IMR-90 (cell line): ENCODE data around the gene ME3. TPM values are rescaled to one million over a fixed set of nuclear protein-coding genes. Genes with fewer than 3 reads are reported as not detected.

ENCODE experiments used
- ATAC-seq: fragments of 200-7000 bp; cut with Tn5 transposase; 2 replicates; pipeline ENCODE4 v1.9.1; 2020; ENCODE audit warnings: low read depth, mild to moderate bottlenecking, moderate library complexity
- BruUV-seq: library from RNA; stranded (reverse); fragments of 400-500 nt; replicated peaks from 2 replicates; lab custom pipeline; 2021; lab: Mats Ljungman, UMichigan
- CTCF ChIA-PET: fragments of 300-600 bp; formaldehyde crosslinking; extraction: SDS; loops from one replicate; lab custom pipeline; 2021; ENCODE audit warnings: antibody characterized with exemption; lab: Yijun Ruan, JAX
- POLR2A ChIA-PET: fragments of 300-600 bp; sonication (Branson Sonifier 250); formaldehyde crosslinking; loops from one replicate; lab custom pipeline; 2022; ENCODE audit warnings: antibody characterized with exemption; ENCODE audit not compliant: unreplicated experiment; lab: Charles Lee
- DNase-seq: peaks from one replicate; pipeline ENCODE4 v3.0.0; 2013
- H2AFZ ChIP-seq: replicated peaks from 2 replicates; pipeline ENCODE3; 2013; ENCODE audit warnings: low read length, mild to moderate bottlenecking; ENCODE audit not compliant: poor library complexity
- H2AK5ac ChIP-seq: 2 replicates; pipeline ENCODE4 v1.6.1; 2013; ENCODE audit warnings: low read depth, low read length, inconsistent platforms
- H2AK9ac ChIP-seq: replicated peaks from 2 replicates; pipeline ENCODE3; 2013; ENCODE audit warnings: mild to moderate bottlenecking, low read depth, low read length, moderate library complexity; ENCODE audit not compliant: poor library complexity
- H2BK120ac ChIP-seq: 2 replicates; pipeline ENCODE4 v1.6.1; 2013; ENCODE audit warnings: low read depth, low read length, inconsistent platforms
- H2BK15ac ChIP-seq: 3 replicates; pipeline ENCODE4 v1.6.1; 2013; ENCODE audit warnings: low read depth, low read length, inconsistent platforms
- H2BK20ac ChIP-seq: 2 replicates; pipeline ENCODE4 v1.6.1; 2013; ENCODE audit warnings: low read depth, mild to moderate bottlenecking, inconsistent platforms, low read length, moderate library complexity
- H2BK5ac ChIP-seq: 2 replicates; pipeline ENCODE4 v1.6.1; 2013; ENCODE audit warnings: mild to moderate bottlenecking, low read depth, low read length, inconsistent platforms; ENCODE audit not compliant: poor library complexity, severe bottlenecking
- H3K14ac ChIP-seq: replicated peaks from 2 replicates; pipeline ENCODE4 v1.6.1; 2013; ENCODE audit warnings: low read depth, low read length, inconsistent platforms
- H3K18ac ChIP-seq: 2 replicates; pipeline ENCODE4 v1.6.1; 2013; ENCODE audit warnings: low read depth, low read length, control low read depth
- H3K23ac ChIP-seq: 2 replicates; pipeline ENCODE4 v1.6.1; 2013; ENCODE audit warnings: low read depth, low read length, inconsistent platforms
- H3K27ac ChIP-seq: 2 replicates; pipeline ENCODE4 v1.5.1; 2013; ENCODE audit warnings: mild to moderate bottlenecking, control low read depth, low read length; ENCODE audit not compliant: insufficient read depth
- H3K27me3 ChIP-seq: 2 replicates; pipeline ENCODE4 v1.6.1; 2013; ENCODE audit warnings: low read length; ENCODE audit not compliant: control insufficient read depth, insufficient read depth
- H3K36me3 ChIP-seq: 2 replicates; pipeline ENCODE4 v1.6.1; 2013; ENCODE audit warnings: low read length, mixed read lengths; ENCODE audit not compliant: control insufficient read depth, insufficient read depth
- H3K4ac ChIP-seq: 2 replicates; pipeline ENCODE4 v1.6.1; 2013; ENCODE audit warnings: low read depth, low read length, inconsistent platforms
- H3K4me1 ChIP-seq: 2 replicates; pipeline ENCODE4 v1.6.1; 2013; ENCODE audit warnings: low read length, mixed read lengths; ENCODE audit not compliant: control insufficient read depth, insufficient read depth
- H3K4me2 ChIP-seq: 2 replicates; pipeline ENCODE4 v1.6.1; 2013; ENCODE audit warnings: low read depth, mild to moderate bottlenecking, control low read depth, low read length, moderate library complexity
- H3K4me3 ChIP-seq: 2 replicates; pipeline ENCODE4 v1.5.1; 2013; ENCODE audit warnings: low read depth, mild to moderate bottlenecking, control low read depth, low read length, moderate library complexity; ENCODE audit not compliant: insufficient read depth
- H3K56ac ChIP-seq: 2 replicates; pipeline ENCODE4 v1.6.1; 2013; ENCODE audit warnings: low read length, inconsistent platforms; ENCODE audit not compliant: insufficient read depth; ENCODE audit errors: extremely low read depth
- H3K79me1 ChIP-seq, 2 experiments: 2 replicates each; pipeline ENCODE4 v1.6.1; 2013; ENCODE audit warnings: low read length in 2 of 2, inconsistent platforms in 1 of 2, low read depth in 1 of 2
- H3K9ac ChIP-seq: 2 replicates; pipeline ENCODE4 v1.6.1; 2013; ENCODE audit warnings: low read depth, low read length, control low read depth
- H3K9me1 ChIP-seq: 2 replicates; pipeline ENCODE4 v1.6.1; 2013; ENCODE audit warnings: low read length, inconsistent platforms; ENCODE audit not compliant: insufficient read depth
- H3K9me3 ChIP-seq: 2 replicates; pipeline ENCODE4 v1.6.1; 2013; ENCODE audit warnings: low read length; ENCODE audit not compliant: control insufficient read depth, insufficient read depth
- H4K20me1 ChIP-seq: 2 replicates; pipeline ENCODE4 v1.6.1; 2013; ENCODE audit warnings: low read length, inconsistent platforms; ENCODE audit not compliant: insufficient read depth
- H4K5ac ChIP-seq: 2 replicates; pipeline ENCODE4 v1.6.1; 2013; ENCODE audit warnings: mild to moderate bottlenecking, low read depth, low read length, control low read depth
- H4K8ac ChIP-seq, 2 experiments: 2 replicates each; pipeline ENCODE4 v1.6.1; 2013; ENCODE audit warnings: low read depth in 2 of 2, low read length in 2 of 2, control low read depth in 1 of 2, inconsistent platforms in 1 of 2
- H4K91ac ChIP-seq: 2 replicates; pipeline ENCODE4 v1.6.1; 2013; ENCODE audit warnings: low read depth, low read length, inconsistent platforms; ENCODE audit not compliant: insufficient read depth
- CEBPB ChIP-seq: IDR thresholded peaks from 2 replicates; pipeline ENCODE4 v1.6.1; 2012; ENCODE audit warnings: low read depth, low read length, improper control_type of control experiment
- FOS ChIP-seq: fragments of 150-350 bp; IDR thresholded peaks from 2 replicates; pipeline ENCODE4 v1.6.1; 2016; ENCODE audit warnings: low read depth, low read length
- NFE2L2 ChIP-seq: fragments of 150-350 bp; IDR thresholded peaks from 2 replicates; pipeline ENCODE4 v1.6.1; 2016; ENCODE audit warnings: low read depth, mild to moderate bottlenecking, low read length
- RCOR1 ChIP-seq: IDR thresholded peaks from 2 replicates; pipeline ENCODE4 v1.6.1; 2012; ENCODE audit warnings: mild to moderate bottlenecking, low read length, improper control_type of control experiment; ENCODE audit not compliant: insufficient replicate concordance
- WGBS, 2 experiments: methylation state at CpG; one replicate each; pipeline versions ENCODE4 v1.1.5 to v1.1.7; 2013; ENCODE audit warnings: missing lambda C conversion rate in 2 of 2; ENCODE audit not compliant: insufficient read length in 1 of 2; ENCODE audit errors: extremely low coverage in 2 of 2; 5-methylcytosine and 5-hydroxymethylcytosine counted together
- dilution Hi-C: fragments of 300-500 bp; cut with HindIII; formaldehyde crosslinking; loops from one replicate; pipeline ENCODE4 v1.14.3; 2018; ENCODE audit warnings: low sequenced_read_pairs; ENCODE audit not compliant: unreplicated experiment
- in situ Hi-C: fragments of 300-500 bp; cut with MboI; formaldehyde crosslinking; loops from 3 replicates; pipeline ENCODE4 v1.14.3; 2019; ENCODE audit warnings: low sequenced_read_pairs, inconsistent platforms, mixed read lengths
- intact Hi-C: fragments of 100-400 bp; cut with micrococcal nuclease; formaldehyde crosslinking; loops from 2 replicates; pipeline ENCODE4 v1.10.0; 2022
- polyA plus RNA-seq, 3 experiments: library from polyadenylated mRNA; depleted of rRNA; stranded (reverse); fragments of >200 nt; gene quantifications; 2 replicates each; pipeline ENCODE4 v1.2.3, GENCODE V29; 2012; ENCODE audit warnings: low replicate concordance in 1 of 3
- total RNA-seq: library from RNA; depleted of rRNA; stranded (reverse); fragments of >200 nt; gene quantifications from 2 replicates; pipeline ENCODE4 v1.2.3, GENCODE V29; 2012

Gene ME3
- total and polyA plus RNA-seq, 2 of the 4 experiments (the other 2 are of a cell fraction): 7.8 to 9.0 TPM

- TF ChIP-seq RCOR1 (no peak), FOS (no peak)
Observed at GRCh38 chr11:86673872-86674750, 1.7 kb upstream of the ME3 start (continued).

- BruUV-seq: no TSS peak
Observed at GRCh38 chr11:86673055-86673843, 833 bp upstream of the ME3 start.

More at GRCh38 chr11:86673055-86673843, 833 bp upstream of the ME3 start:
- intact Hi-C loops (loop anchor here (10.0 kb wide), 1 partner anchor 242 kb away; no protein-coding TSS in a partner anchor), dilution Hi-C loops (no loop called here), in situ Hi-C loops (loop anchor here (5.0 kb wide), 1 partner anchor 129 kb away; the partner anchor contains the start of gene PRSS23)
- Histone ChIP-seq H4K8ac (no peak overlapping the region), H2BK15ac (no peak overlapping the region), H2BK120ac (no peak overlapping the region), H3K4ac (no peak overlapping the region), H3K27ac (no peak overlapping the region), H3K79me1 (peaks cover 0 to 5% of the 10 kb centered on the region in 2 experiments; a peak in 2 of 4 replicates), H3K4me2 (no peak overlapping the region), H2AK9ac (no peak overlapping the region), H3K23ac (no peak overlapping the region; the same call in 1 of the 2 replicates), H3K9me3 (no peaks in the 10 kb centered on the region), H3K36me3 (no peaks in the 10 kb centered on the region), H3K27me3 (no peaks in the 10 kb centered on the region), H4K5ac (no peak overlapping the region), H2AFZ (no peak overlapping the region), H3K9ac (no peak overlapping the region), H4K91ac (peak overlapping the region; percentile 12; the same call in 1 of the 2 replicates), H2AK5ac (peak overlapping the region; percentile 51), H3K4me1 (0 out of 2 replicates have a peak, but pooled peaks cover 2% of the 10 kb centered on the region), H3K14ac (no peak overlapping the region), H3K18ac (no peak overlapping the region), H3K56ac (no peak overlapping the region), H4K20me1 (no peaks in the 10 kb centered on the region), H2BK20ac (no peak overlapping the region), H3K4me3 (no peak overlapping the region), H2BK5ac (no peak overlapping the region), H3K9me1 (no peaks in the 10 kb centered on the region)
- CTCF ChIA-PET: no interaction called here
- WGBS, 2 experiments: 71% methylated on average over 2 of the region's 8 CpGs; no CpG with 5 or more reads in 1 of the 2 experiments
- POLR2A ChIA-PET: no interaction called here
- no peak for TF ChIP-seq NFE2L2
- peak; percentile 43; the same call in 1 of the 2 replicates for TF ChIP-seq CEBPB
- no peak for DNase-seq
- no peak for ATAC-seq
